PC-3 (cell line): ENCODE results near the gene SIX4. TPM values are rescaled to one million over a fixed set of nuclear protein-coding genes. Genes with fewer than 3 reads are reported as not detected.

ENCODE experiments used
- ATAC-seq: fragments of 200-7000 bp; cut with Tn5 transposase; 2 replicates; pipeline ENCODE4 v1.9.1; 2020; ENCODE audit warnings: mild to moderate bottlenecking, moderate library complexity
- BruUV-seq: library from RNA; stranded (reverse); fragments of 400-500 nt; replicated peaks from 2 replicates; lab custom pipeline; 2021; lab: Mats Ljungman, UMichigan
- CTCF ChIA-PET: fragments of 300-600 bp; sonication (Branson Sonifier 250); formaldehyde crosslinking; loops from one replicate; lab custom pipeline; 2022; ENCODE audit warnings: antibody characterized with exemption; lab: Charles Lee
- POLR2A ChIA-PET: fragments of 300-600 bp; sonication (Branson Sonifier 250); formaldehyde crosslinking; loops from one replicate; lab custom pipeline; 2022; ENCODE audit warnings: antibody characterized with exemption; ENCODE audit not compliant: unreplicated experiment; lab: Charles Lee
- DNase-seq: peaks from one replicate; pipeline ENCODE4 v3.0.0-alpha.2; 2015
- H2AFZ ChIP-seq: fragments of 300-600 bp; sonication (generic); 2 replicates; pipeline ENCODE4 v1.6.0; 2016; ENCODE audit warnings: antibody characterized with exemption, low read length
- H3F3A ChIP-seq: fragments of 300-600 bp; sonication (generic); one replicate; pipeline ENCODE4 v1.6.0; 2017; ENCODE audit warnings: antibody characterized with exemption, low read length, control low read depth, mild to moderate bottlenecking; ENCODE audit not compliant: unreplicated experiment
- H3K27ac ChIP-seq: fragments of 300-600 bp; sonication (generic); 2 replicates; pipeline ENCODE4 v1.5.1; 2016; ENCODE audit warnings: mild to moderate bottlenecking, low read length
- H3K27me3 ChIP-seq: fragments of 300-600 bp; sonication (generic); 2 replicates; pipeline ENCODE4 v1.6.1; 2016; ENCODE audit warnings: low read length, mixed read lengths
- H3K36me3 ChIP-seq: fragments of 300-600 bp; sonication (generic); 2 replicates; pipeline ENCODE4 v1.6.1; 2016; ENCODE audit warnings: low read depth, mixed run types, low read length, mixed read lengths
- H3K4me1 ChIP-seq: fragments of 300-600 bp; sonication (generic); 2 replicates; pipeline ENCODE4 v1.5.1; 2016; ENCODE audit warnings: low read length; ENCODE audit not compliant: insufficient read depth
- H3K4me2 ChIP-seq: fragments of 300-600 bp; sonication (generic); 2 replicates; pipeline ENCODE4 v1.6.0; 2016; ENCODE audit warnings: low read length
- H3K4me3 ChIP-seq: fragments of 300-600 bp; sonication (generic); 2 replicates; pipeline ENCODE4 v1.5.1; 2016; ENCODE audit warnings: mild to moderate bottlenecking, low read length, mixed read lengths
- H3K79me2 ChIP-seq: fragments of 300-600 bp; sonication (generic); 2 replicates; pipeline ENCODE4 v1.6.1; 2017; ENCODE audit warnings: low read length, mixed read lengths
- H3K9ac ChIP-seq: fragments of 300-600 bp; sonication (generic); 2 replicates; pipeline ENCODE4 v1.6.0; 2016; ENCODE audit warnings: mild to moderate bottlenecking, low read length
- H3K9me2 ChIP-seq: fragments of 300-600 bp; sonication (generic); replicated peaks from 2 replicates; pipeline ENCODE4 v1.6.1; 2016; ENCODE audit warnings: mixed run types, low read length, mixed read lengths
- H3K9me3 ChIP-seq: fragments of 300-600 bp; sonication (generic); 2 replicates; pipeline ENCODE4 v1.6.1; 2016; ENCODE audit warnings: low read length, mixed read lengths
- H4K20me1 ChIP-seq: fragments of 300-600 bp; sonication (generic); 2 replicates; pipeline ENCODE4 v1.6.1; 2016; ENCODE audit warnings: low read length, mixed read lengths
- CTCF ChIP-seq: fragments of 300-600 bp; sonication (generic); conservative IDR thresholded peaks from 2 replicates; pipeline ENCODE4 v1.5.1; 2017; ENCODE audit warnings: antibody characterized with exemption, low read depth, mild to moderate bottlenecking, low read length
- EZH2 ChIP-seq: fragments of 300-600 bp; sonication (generic); IDR thresholded peaks from one replicate; pipeline ENCODE4 v1.6.1; 2017; ENCODE audit warnings: antibody characterized with exemption, mild to moderate bottlenecking, low read length; ENCODE audit not compliant: unreplicated experiment
- EZH2phosphoT487 ChIP-seq: fragments of 300-600 bp; sonication (generic); IDR thresholded peaks from 2 replicates; pipeline ENCODE4 v1.6.1; 2018; ENCODE audit warnings: mild to moderate bottlenecking, antibody characterized with exemption, low read length, borderline replicate concordance
- intact Hi-C: fragments of 100-400 bp; cut with micrococcal nuclease; formaldehyde crosslinking; loops from 2 replicates; pipeline ENCODE4 v1.9.0; 2023
- total RNA-seq: library from RNA; depleted of rRNA; stranded (reverse); fragments of >200 nt; gene quantifications from 2 replicates; pipeline ENCODE4 v1.2.3, GENCODE V29; 2014

SIX4 gene
- total RNA-seq, 1 experiment from 2014 or later = 29.2 TPM

GRCh38 chr14:60723116-60723906 lies 840 bp downstream of the SIX4 start:
- Histone ChIP-seq H4K20me1 (peaks cover 29% of the 10 kb centered on the region), H3K4me2 (peak overlapping the region; percentile 87), H3K4me1 (peaks cover 27% of the 10 kb centered on the region), H3K4me3 (peak overlapping the region; percentile 86), H3F3A (no peaks in the 10 kb centered on the region), H3K9me3 (no peaks in the 10 kb centered on the region), H3K9ac (peak overlapping the region; percentile 79), H3K79me2 (peaks cover 56% of the 10 kb centered on the region), H3K27me3 (no peaks in the 10 kb centered on the region), H3K27ac (peak overlapping the region; percentile 38), H3K9me2 (no peaks in the 10 kb centered on the region), H3K36me3 (peaks cover 19% of the 10 kb centered on the region), H2AFZ (peak overlapping the region; percentile 84)
- ChIA-PET CTCF (interaction anchor here (0.6 to 1.6 kb wide), 6 partner anchors 11 to 530 kb away, joined by 3 to 16 read pairs (median 8); no protein-coding TSS in a partner anchor), POLR2A (interaction anchor here (0.8 to 1.0 kb wide), 4 partner anchors 64 to 558 kb away, joined by 3 to 7 read pairs (median 4); no protein-coding TSS in a partner anchor)
- DNase-seq = peak; percentile 67
- TF ChIP-seq EZH2phosphoT487 (no peak), EZH2 (no peak), CTCF (no peak)
- ATAC-seq = peak; percentile 3
- intact Hi-C loops = loop anchor here (5.0 kb wide), 4 partner anchors 54 to 474 kb away; no protein-coding TSS in a partner anchor
- TSS peak; percentile 60 for BruUV-seq

GRCh38 chr14:60722357-60723115 lies 1.6 kb downstream of the SIX4 start:
- intact Hi-C loops = loop anchor here (5.0 kb wide), 4 partner anchors 55 to 475 kb away; no protein-coding TSS in a partner anchor
- peak overlapping the region; percentile 86 for H3K4me3 ChIP-seq
- H3K9me3 ChIP-seq = no peaks in the 10 kb centered on the region
- POLR2A ChIA-PET = interaction anchor here (0.5 to 1.5 kb wide), 5 partner anchors 73 to 1991 kb away, joined by 3 to 7 read pairs (median 3); no protein-coding TSS in a partner anchor
- H3K36me3 ChIP-seq = peaks cover 21% of the 10 kb centered on the region
- no TSS peak for BruUV-seq
- H3F3A ChIP-seq = no peaks in the 10 kb centered on the region
- H3K27ac ChIP-seq = peak overlapping the region; percentile 38
- H3K4me1 ChIP-seq = peaks cover 27% of the 10 kb centered on the region
- peaks cover 62% of the 10 kb centered on the region for H3K79me2 ChIP-seq
- CTCF ChIA-PET = interaction anchor here (0.7 to 1.6 kb wide), 4 partner anchors 14 to 438 kb away, joined by 3 to 16 read pairs (median 8); no protein-coding TSS in a partner anchor
- H3K9ac ChIP-seq = peak overlapping the region; percentile 79
- peak overlapping the region; percentile 84 for H2AFZ ChIP-seq
- no peaks in the 10 kb centered on the region for H3K27me3 ChIP-seq
- H3K9me2 ChIP-seq = no peaks in the 10 kb centered on the region
- ATAC-seq (peak; percentile 46), DNase-seq (peak; percentile 83)
- H3K4me2 ChIP-seq = peak overlapping the region; percentile 87
- TF ChIP-seq CTCF = no peak
- TF ChIP-seq EZH2 = no peak
- no peak for TF ChIP-seq EZH2phosphoT487
- peaks cover 32% of the 10 kb centered on the region for H4K20me1 ChIP-seq
